KMS-11 (cell line): ENCODE results near the gene MT1M.
"Not testable (repeated sequence)": the region's sequence is repeated elsewhere in the genome, so short reads cannot be mapped to it uniquely, and the experiment has no call there.

Source experiments
- H2AFZ ChIP-seq: fragments of 200-600 bp; sonication (generic); 2 replicates; pipeline ENCODE4 v1.6.1; 2016; ENCODE audit warnings: antibody characterized with exemption, mixed run types, low read depth
- H3K27ac ChIP-seq: fragments of 200-600 bp; sonication (generic); 2 replicates; pipeline ENCODE4 v1.6.1; 2016; ENCODE audit warnings: mild to moderate bottlenecking, mixed run types
- H3K27me3 ChIP-seq: fragments of 200-600 bp; sonication (generic); 2 replicates; pipeline ENCODE4 v1.6.1; 2017; ENCODE audit warnings: mild to moderate bottlenecking, low read depth, mixed run types, moderate library complexity; ENCODE audit not compliant: insufficient read depth
- H3K36me3 ChIP-seq: fragments of 200-600 bp; sonication (generic); 2 replicates; pipeline ENCODE4 v1.6.1; 2017; ENCODE audit warnings: mild to moderate bottlenecking, mixed run types; ENCODE audit not compliant: insufficient read depth
- H3K4me1 ChIP-seq: fragments of 200-600 bp; sonication (generic); 2 replicates; pipeline ENCODE4 v1.6.1; 2016; ENCODE audit warnings: mild to moderate bottlenecking, low read depth, mixed run types; ENCODE audit not compliant: poor library complexity, severe bottlenecking
- H3K4me2 ChIP-seq: fragments of 200-600 bp; sonication (generic); 2 replicates; pipeline ENCODE4 v1.7.0; 2016; ENCODE audit warnings: mild to moderate bottlenecking, mixed run types
- H3K4me3 ChIP-seq: fragments of 200-600 bp; sonication (generic); IDR thresholded peaks from 2 replicates; pipeline ENCODE4 v1.6.1; 2017; ENCODE audit warnings: low read depth, low read length, mixed read lengths; ENCODE audit not compliant: insufficient read depth
- H3K79me2 ChIP-seq: fragments of 200-600 bp; sonication (generic); 2 replicates; pipeline ENCODE4 v1.6.1; 2016; ENCODE audit warnings: low read depth, mixed run types; ENCODE audit not compliant: insufficient read depth
- H3K9ac ChIP-seq: fragments of 200-600 bp; sonication (generic); 2 replicates; pipeline ENCODE4 v1.6.1; 2016; ENCODE audit warnings: mild to moderate bottlenecking, mixed run types
- H4K20me1 ChIP-seq: fragments of 200-600 bp; sonication (generic); 2 replicates; pipeline ENCODE4 v1.6.1; 2016; ENCODE audit warnings: mild to moderate bottlenecking, mixed run types; ENCODE audit not compliant: insufficient read depth
- TF ChIP-seq, protein P1 (sequence below): fragments of 200-600 bp; sonication (generic); conservative IDR thresholded peaks from 2 replicates; pipeline ENCODE4 v1.6.1; 2017; ENCODE audit warnings: low read depth, mild to moderate bottlenecking, antibody characterized with exemption, low read length, moderate library complexity, mixed read lengths

The MT1M gene

GRCh38 chr16:56667581-56668571 lies 35.4 kb downstream of the MT1M start, which contains the start of gene MT1G:
Gene MT1G, minus strand, starts transcription at chr16:56668065. Its CDS starts 72 bp downstream, at chr16:56667993.
- Histone ChIP-seq H3K4me1 (no peaks in the 10 kb centered on the region), H3K27ac (no peak within 1 kb of the TSS), H3K79me2 (no peaks in the 10 kb centered on the region), H2AFZ (no peak within 1 kb of the TSS), H3K4me3 (no peak within 1 kb of the TSS), H3K36me3 (no peaks in the 10 kb centered on the region), H3K4me2 (no peak within 1 kb of the TSS), H4K20me1 (no peaks in the 10 kb centered on the region), H3K27me3 (peaks cover 13% of the 10 kb centered on the region; the same call in 1 of the 2 replicates), H3K9ac (no peak within 1 kb of the TSS)
- TF ChIP-seq, protein P1, sequence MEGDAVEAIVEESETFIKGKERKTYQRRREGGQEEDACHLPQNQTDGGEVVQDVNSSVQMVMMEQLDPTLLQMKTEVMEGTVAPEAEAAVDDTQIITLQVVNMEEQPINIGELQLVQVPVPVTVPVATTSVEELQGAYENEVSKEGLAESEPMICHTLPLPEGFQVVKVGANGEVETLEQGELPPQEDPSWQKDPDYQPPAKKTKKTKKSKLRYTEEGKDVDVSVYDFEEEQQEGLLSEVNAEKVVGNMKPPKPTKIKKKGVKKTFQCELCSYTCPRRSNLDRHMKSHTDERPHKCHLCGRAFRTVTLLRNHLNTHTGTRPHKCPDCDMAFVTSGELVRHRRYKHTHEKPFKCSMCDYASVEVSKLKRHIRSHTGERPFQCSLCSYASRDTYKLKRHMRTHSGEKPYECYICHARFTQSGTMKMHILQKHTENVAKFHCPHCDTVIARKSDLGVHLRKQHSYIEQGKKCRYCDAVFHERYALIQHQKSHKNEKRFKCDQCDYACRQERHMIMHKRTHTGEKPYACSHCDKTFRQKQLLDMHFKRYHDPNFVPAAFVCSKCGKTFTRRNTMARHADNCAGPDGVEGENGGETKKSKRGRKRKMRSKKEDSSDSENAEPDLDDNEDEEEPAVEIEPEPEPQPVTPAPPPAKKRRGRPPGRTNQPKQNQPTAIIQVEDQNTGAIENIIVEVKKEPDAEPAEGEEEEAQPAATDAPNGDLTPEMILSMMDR = no peak

GRCh38 chr16:56669005-56669839 lies 36.8 kb downstream of the MT1M start, which contains the start of gene MT1H:
Gene MT1H, plus strand, starts transcription at chr16:56669814. Its CDS starts 71 bp downstream, at chr16:56669885.
- no peak within 1 kb of the TSS for H3K9ac ChIP-seq
- H2AFZ ChIP-seq = no peak within 1 kb of the TSS

GRCh38 chr16:56669840-56670619 lies 37.6 kb downstream of the MT1M start:
- Histone ChIP-seq H3K79me2 (no peaks in the 10 kb centered on the region), H3K27me3 (peaks cover 13% of the 10 kb centered on the region; the same call in 1 of the 2 replicates), H2AFZ (no peak overlapping the region), H3K27ac (no peak overlapping the region), H3K4me2 (no peak overlapping the region), H4K20me1 (no peaks in the 10 kb centered on the region), H3K36me3 (no peaks in the 10 kb centered on the region), H3K4me1 (no peaks in the 10 kb centered on the region), H3K4me3 (no peak overlapping the region), H3K9ac (no peak overlapping the region)
- TF ChIP-seq, protein P1 = no peak

More at GRCh38 chr16:56669005-56669839, 36.8 kb downstream of the MT1M start, which contains the start of gene MT1H:
- H3K4me2 ChIP-seq = no peak within 1 kb of the TSS
- H3K79me2 ChIP-seq = no peaks in the 10 kb centered on the region
- no peak within 1 kb of the TSS for H3K27ac ChIP-seq
- no peaks in the 10 kb centered on the region for H4K20me1 ChIP-seq
- H3K27me3 ChIP-seq = peaks cover 13% of the 10 kb centered on the region; the same call in 1 of the 2 replicates
- TF ChIP-seq, protein P1 = no peak
- H3K4me1 ChIP-seq = no peaks in the 10 kb centered on the region
- H3K4me3 ChIP-seq = no peak within 1 kb of the TSS
- no peaks in the 10 kb centered on the region for H3K36me3 ChIP-seq

DNA sequence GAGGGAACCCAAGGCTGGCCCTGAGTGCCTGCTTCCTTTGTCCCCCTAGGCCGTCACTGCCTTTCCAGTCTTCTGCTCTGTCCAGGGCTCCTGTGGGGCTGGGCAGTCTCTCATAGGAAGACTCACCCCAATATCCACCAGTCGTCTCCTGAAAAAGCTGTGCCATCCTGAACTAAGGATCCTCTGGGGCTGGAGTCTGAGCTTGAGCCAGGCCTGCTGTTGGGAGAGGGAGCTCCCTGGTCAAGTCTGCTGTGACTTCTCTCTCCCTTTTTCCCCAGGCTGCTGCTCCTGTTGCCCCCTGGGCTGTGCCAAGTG lies 38.1 kb downstream of the MT1M start:
- Histone ChIP-seq H2AFZ (no peak overlapping the region), H3K4me1 (no peaks in the 10 kb centered on the region), H3K79me2 (no peaks in the 10 kb centered on the region), H3K36me3 (no peaks in the 10 kb centered on the region), H3K4me2 (no peak overlapping the region), H4K20me1 (no peaks in the 10 kb centered on the region), H3K4me3 (no peak overlapping the region), H3K9ac (no peak overlapping the region), H3K27ac (no peak overlapping the region), H3K27me3 (peaks cover 13% of the 10 kb centered on the region; the same call in 1 of the 2 replicates)
- TF ChIP-seq, protein P1 = no peak

- not testable (repeated sequence) for H3K4me3 ChIP-seq, H3K36me3 ChIP-seq, H3K27ac ChIP-seq, H3K4me1 ChIP-seq, H3K9ac ChIP-seq, H3K4me2 ChIP-seq, H2AFZ ChIP-seq, H4K20me1 ChIP-seq, H3K79me2 ChIP-seq
- H3K27me3 ChIP-seq = peaks cover 13% of the 10 kb centered on the region; the same call in 1 of the 2 replicates
Measured at GRCh38 chr16:56671691-56672090, 39.2 kb downstream of the MT1M start.

- not testable (repeated sequence) for H3K36me3 ChIP-seq, H3K4me3 ChIP-seq, H2AFZ ChIP-seq, H3K27ac ChIP-seq, H3K9ac ChIP-seq, H3K4me1 ChIP-seq, H3K79me2 ChIP-seq, H4K20me1 ChIP-seq, H3K4me2 ChIP-seq
- peaks cover 13% of the 10 kb centered on the region; the same call in 1 of the 2 replicates for H3K27me3 ChIP-seq
Measured at GRCh38 chr16:56672171-56672570, 39.7 kb downstream of the MT1M start.
